Loucy (cell line): ENCODE results near the gene PHKB.

ENCODE experiments used
- CTCF ChIP-seq: fragments of 200-600 bp; sonication (generic); conservative IDR thresholded peaks from 2 replicates; pipeline ENCODE4 v1.5.1; 2014; ENCODE audit warnings: mild to moderate bottlenecking, antibody characterized with exemption, low read length
- EZH2phosphoT487 ChIP-seq: fragments of 200-600 bp; IDR thresholded peaks from 2 replicates; pipeline ENCODE4 v1.6.1; 2018; ENCODE audit warnings: antibody characterized with exemption, mild to moderate bottlenecking, moderate library complexity, borderline replicate concordance

DNA sequence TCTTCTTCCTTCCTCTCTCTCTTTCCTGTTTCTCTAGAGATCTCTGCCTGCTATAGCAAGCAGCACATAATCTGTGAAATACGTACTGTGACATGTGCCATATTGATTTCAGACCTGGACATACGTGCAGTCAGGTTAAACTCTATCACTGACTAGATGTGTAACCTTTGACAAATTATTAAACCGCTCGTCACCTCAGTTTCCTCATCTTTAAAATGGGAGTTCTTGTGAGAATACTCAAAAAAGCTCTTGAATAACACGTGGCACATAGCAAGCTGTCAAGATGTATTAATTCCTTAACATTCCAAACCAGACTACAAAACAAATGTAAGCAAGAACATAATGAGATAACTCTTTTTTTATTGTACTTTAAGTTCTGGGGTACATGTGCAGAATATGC lies 170.0 kb downstream of the PHKB start:
- TF ChIP-seq CTCF (no peak), EZH2phosphoT487 (no peak)
